Measurements from ENCODE around the gene COPG2. TPM values are rescaled to one million over a fixed set of nuclear protein-coding genes. Genes with fewer than 3 reads are reported as not detected.

The COPG2 gene
- total RNA-seq, 1 experiment from 2014 or later = 26.0 TPM

DNA sequence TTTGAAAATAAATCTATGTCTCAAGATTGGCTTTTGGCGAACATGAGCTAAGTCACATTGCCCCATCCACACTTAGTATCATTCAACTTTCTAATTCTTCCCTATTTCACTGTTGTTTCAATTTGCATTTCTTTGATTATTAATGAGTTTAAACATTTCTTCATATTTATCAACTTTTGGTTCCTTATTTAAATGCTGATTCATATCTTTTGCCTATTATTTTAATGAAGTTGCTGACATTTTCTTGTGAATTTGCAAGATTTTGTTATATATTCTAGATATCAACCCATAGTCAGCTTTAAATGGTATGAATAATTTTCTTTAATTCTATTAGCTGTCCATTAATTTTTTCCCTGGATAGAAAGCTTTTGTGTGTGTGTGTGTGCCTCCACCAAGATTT lies 32.2 kb upstream of the COPG2 start:
- CTCF ChIA-PET = no interaction called here
- ATAC-seq (no peak), DNase-seq (ENCODE audit: low read depth, low spot score) (no peak)
- Histone ChIP-seq H3K27ac (ENCODE audit: low read length) (no peak overlapping the region), H3K36me3 (ENCODE audit: control insufficient read depth, insufficient read depth, low read length) (no peaks in the 10 kb centered on the region), H3K4me1 (ENCODE audit: control insufficient read depth, insufficient read depth, low read length) (no peaks in the 10 kb centered on the region), H3K27me3 (ENCODE audit: control insufficient read depth, insufficient read depth, low read length) (peaks cover 2% of the 10 kb centered on the region; the same call in 1 of the 2 replicates), H3K9me3 (ENCODE audit: control insufficient read depth, insufficient read depth, low read depth, low read length) (no peaks in the 10 kb centered on the region), H3K4me3 (ENCODE audit: low read depth in 2 of 2, low read length in 2 of 2) (no peak overlapping the region)
- TF ChIP-seq, protein P1, sequence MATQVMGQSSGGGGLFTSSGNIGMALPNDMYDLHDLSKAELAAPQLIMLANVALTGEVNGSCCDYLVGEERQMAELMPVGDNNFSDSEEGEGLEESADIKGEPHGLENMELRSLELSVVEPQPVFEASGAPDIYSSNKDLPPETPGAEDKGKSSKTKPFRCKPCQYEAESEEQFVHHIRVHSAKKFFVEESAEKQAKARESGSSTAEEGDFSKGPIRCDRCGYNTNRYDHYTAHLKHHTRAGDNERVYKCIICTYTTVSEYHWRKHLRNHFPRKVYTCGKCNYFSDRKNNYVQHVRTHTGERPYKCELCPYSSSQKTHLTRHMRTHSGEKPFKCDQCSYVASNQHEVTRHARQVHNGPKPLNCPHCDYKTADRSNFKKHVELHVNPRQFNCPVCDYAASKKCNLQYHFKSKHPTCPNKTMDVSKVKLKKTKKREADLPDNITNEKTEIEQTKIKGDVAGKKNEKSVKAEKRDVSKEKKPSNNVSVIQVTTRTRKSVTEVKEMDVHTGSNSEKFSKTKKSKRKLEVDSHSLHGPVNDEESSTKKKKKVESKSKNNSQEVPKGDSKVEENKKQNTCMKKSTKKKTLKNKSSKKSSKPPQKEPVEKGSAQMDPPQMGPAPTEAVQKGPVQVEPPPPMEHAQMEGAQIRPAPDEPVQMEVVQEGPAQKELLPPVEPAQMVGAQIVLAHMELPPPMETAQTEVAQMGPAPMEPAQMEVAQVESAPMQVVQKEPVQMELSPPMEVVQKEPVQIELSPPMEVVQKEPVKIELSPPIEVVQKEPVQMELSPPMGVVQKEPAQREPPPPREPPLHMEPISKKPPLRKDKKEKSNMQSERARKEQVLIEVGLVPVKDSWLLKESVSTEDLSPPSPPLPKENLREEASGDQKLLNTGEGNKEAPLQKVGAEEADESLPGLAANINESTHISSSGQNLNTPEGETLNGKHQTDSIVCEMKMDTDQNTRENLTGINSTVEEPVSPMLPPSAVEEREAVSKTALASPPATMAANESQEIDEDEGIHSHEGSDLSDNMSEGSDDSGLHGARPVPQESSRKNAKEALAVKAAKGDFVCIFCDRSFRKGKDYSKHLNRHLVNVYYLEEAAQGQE (IDR thresholded peaks at IDR 0.05; ENCODE audit: insufficient read depth in 1 of 2, low read depth in 2 of 2, low read length in 1 of 2) = no peak
- TF ChIP-seq TCF7L2 (IDR thresholded peaks at IDR 0.05; ENCODE audit: low read depth, low read length) = no peak
- TF ChIP-seq, protein P2, sequence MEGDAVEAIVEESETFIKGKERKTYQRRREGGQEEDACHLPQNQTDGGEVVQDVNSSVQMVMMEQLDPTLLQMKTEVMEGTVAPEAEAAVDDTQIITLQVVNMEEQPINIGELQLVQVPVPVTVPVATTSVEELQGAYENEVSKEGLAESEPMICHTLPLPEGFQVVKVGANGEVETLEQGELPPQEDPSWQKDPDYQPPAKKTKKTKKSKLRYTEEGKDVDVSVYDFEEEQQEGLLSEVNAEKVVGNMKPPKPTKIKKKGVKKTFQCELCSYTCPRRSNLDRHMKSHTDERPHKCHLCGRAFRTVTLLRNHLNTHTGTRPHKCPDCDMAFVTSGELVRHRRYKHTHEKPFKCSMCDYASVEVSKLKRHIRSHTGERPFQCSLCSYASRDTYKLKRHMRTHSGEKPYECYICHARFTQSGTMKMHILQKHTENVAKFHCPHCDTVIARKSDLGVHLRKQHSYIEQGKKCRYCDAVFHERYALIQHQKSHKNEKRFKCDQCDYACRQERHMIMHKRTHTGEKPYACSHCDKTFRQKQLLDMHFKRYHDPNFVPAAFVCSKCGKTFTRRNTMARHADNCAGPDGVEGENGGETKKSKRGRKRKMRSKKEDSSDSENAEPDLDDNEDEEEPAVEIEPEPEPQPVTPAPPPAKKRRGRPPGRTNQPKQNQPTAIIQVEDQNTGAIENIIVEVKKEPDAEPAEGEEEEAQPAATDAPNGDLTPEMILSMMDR (IDR thresholded peaks at IDR 0.05) = no peak
- no peak for TF ChIP-seq SIN3A (IDR thresholded peaks at IDR 0.05; ENCODE audit: borderline replicate concordance, insufficient read depth, low read depth, low read length)
- TF ChIP-seq POLR2AphosphoS5 (IDR thresholded peaks at IDR 0.05; ENCODE audit: low read depth, low read length) = no peak
- POLR2A ChIA-PET = no interaction called here
- intact Hi-C loops (cut with micrococcal nuclease; ENCODE audit: unreplicated experiment) = no loop called here
- no TSS peak for BruUV-seq (replicated peaks)
- in situ Hi-C loops (cut with HindIII; ENCODE audit: low pct_unique_long_range_greater_than_20kb, low sequenced_read_pairs) = no loop called here

- no peaks in the 10 kb centered on the region for H3K4me1 ChIP-seq (ENCODE audit: control insufficient read depth, insufficient read depth, low read length)
- no TSS peak for BruUV-seq (replicated peaks)
- intact Hi-C loops (cut with micrococcal nuclease; ENCODE audit: unreplicated experiment) = no loop called here
- H3K27me3 ChIP-seq (ENCODE audit: control insufficient read depth, insufficient read depth, low read length) = peaks cover 2% of the 10 kb centered on the region; the same call in 1 of the 2 replicates
- ChIA-PET CTCF (no interaction called here), POLR2A (no interaction called here)
- H3K4me3 ChIP-seq (ENCODE audit: low read depth in 2 of 2, low read length in 2 of 2) = no peak overlapping the region
- in situ Hi-C loops (cut with HindIII; ENCODE audit: low pct_unique_long_range_greater_than_20kb, low sequenced_read_pairs) = no loop called here
- no peaks in the 10 kb centered on the region for H3K9me3 ChIP-seq (ENCODE audit: control insufficient read depth, insufficient read depth, low read depth, low read length)
- ATAC-seq (no peak), DNase-seq (ENCODE audit: low read depth, low spot score) (no peak)
- H3K27ac ChIP-seq (ENCODE audit: low read length) = no peak overlapping the region
- TF ChIP-seq, protein P1 (IDR thresholded peaks at IDR 0.05; ENCODE audit: insufficient read depth in 1 of 2, low read depth in 2 of 2, low read length in 1 of 2) = no peak
- no peak for TF ChIP-seq TCF7L2 (IDR thresholded peaks at IDR 0.05; ENCODE audit: low read depth, low read length)
- no peak for TF ChIP-seq SIN3A (IDR thresholded peaks at IDR 0.05; ENCODE audit: borderline replicate concordance, insufficient read depth, low read depth, low read length)
- no peak for TF ChIP-seq POLR2AphosphoS5 (IDR thresholded peaks at IDR 0.05; ENCODE audit: low read depth, low read length)
- TF ChIP-seq, protein P2 (IDR thresholded peaks at IDR 0.05) = no peak
- no peaks in the 10 kb centered on the region for H3K36me3 ChIP-seq (ENCODE audit: control insufficient read depth, insufficient read depth, low read length)
Measured at GRCh38 chr7:130699686-130700085, 31.1 kb upstream of the COPG2 start.

Data from Panc1 (cell line).